Effector CD8-positive, alpha-beta T cell (primary cell): ENCODE results near the gene NOP14.
"Not testable (repeated sequence)": the region's sequence is repeated elsewhere in the genome, so short reads cannot be mapped to it uniquely, and the experiment has no call there.

ENCODE experiments used
- DNase-seq: peaks from one replicate; lab custom pipeline; 2025; lab: John Stamatoyannopoulos, UW

Gene NOP14

GRCh38 chr4:2931512-2932301 lies 31.5 kb downstream of the NOP14 start:
- no peak for DNase-seq

GRCh38 chr4:2930758-2931511 lies 32.3 kb downstream of the NOP14 start:
- DNase-seq, result no peak

DNA sequence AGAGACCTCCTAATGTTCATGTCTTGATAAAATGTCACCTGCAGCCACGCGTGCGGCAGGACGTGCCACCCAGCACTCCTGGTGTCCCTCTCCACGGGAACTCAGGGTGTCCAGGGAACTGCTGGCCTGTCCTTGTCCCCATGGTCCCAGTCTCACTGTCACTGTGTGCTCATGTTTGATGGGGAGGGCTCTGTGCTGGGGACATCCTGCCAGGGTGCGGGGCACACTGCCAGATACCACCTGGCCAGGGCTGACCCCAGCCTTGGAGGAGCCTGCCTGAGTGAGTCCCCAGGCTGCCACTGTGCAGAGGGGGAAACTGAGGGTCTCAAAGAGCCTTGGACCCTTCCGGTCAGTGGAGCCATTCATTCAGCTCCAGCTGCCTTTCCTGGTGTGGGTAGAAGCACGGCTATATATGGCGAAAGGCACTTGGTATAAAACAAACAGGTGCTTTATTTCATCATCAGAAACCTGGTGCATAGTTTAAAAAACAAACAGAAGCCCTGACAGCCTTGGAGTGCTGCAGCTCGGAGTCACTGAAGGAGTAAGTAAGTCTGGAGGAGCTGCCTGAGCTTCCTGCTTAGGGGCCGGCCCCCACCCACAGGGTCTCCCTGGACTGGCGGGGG lies 33.0 kb downstream of the NOP14 start:
- DNase-seq, result no peak

GRCh38 chr4:2929469-2929868 lies 33.7 kb downstream of the NOP14 start:
- DNase-seq, result no peak

DNA sequence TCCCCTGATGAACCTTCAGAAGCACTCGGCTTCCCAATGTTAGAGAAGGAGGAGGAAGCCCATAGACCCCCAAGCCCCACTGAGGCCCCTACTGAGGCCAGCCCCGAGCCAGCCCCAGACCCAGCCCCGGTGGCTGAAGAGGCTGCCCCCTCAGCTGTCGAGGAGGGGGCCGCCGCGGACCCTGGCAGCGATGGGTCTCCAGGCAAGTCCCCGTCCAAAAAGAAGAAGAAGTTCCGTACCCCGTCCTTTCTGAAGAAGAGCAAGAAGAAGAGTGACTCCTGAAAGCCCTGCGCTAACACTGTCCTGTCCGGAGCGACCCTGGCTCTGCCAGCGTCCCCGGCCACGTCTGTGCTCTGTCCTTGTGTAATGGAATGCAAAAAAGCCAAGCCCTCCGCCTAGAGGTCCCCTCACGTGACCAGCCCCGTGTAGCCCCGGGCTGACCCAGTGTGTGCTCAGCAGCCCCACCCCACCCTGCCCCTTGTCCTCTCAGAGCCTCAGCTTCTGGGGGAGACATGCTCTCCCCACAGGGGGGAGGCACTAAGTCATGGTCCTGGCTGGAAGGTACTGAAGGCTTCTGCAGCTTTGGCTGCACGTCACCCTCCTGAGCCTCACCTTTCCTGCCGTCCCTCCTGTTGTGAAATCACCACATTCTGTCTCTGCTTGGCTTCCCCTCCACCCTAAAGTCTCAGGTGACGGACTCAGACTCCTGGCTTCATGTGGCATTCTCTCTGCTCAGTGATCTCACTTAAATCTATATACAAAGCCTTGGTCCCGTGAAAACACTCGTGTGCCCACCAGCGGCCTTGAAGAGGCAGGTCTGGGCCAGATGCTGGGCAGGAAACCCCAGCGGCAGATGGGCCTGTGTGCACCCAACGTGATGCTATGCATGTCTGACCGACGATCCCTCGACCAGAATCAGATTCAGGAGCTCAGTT lies 34.7 kb downstream of the NOP14 start:
- DNase-seq, result no peak

DNA sequence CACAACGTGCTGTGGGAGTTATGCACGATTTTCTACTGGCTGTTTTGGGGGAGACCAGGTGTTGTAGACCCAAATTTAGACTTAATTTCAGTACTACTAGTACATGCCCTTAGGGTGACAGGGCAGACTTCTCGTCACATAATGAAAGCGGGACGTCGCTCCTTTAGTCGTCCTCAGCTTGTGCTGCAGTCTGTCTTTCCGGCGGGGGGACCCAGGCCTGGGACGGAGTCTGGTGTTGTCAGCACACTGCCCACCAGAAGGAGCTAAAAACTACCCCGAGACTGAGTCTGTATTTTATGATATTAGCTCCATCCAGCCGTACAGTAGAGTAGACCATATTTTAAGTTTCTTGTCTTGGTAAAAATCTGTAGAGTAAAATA lies 35.5 kb downstream of the NOP14 start:
- DNase-seq, result no peak

- no peak for DNase-seq
These were observed 36.0 kb downstream of the NOP14 start for GRCh38 chr4:2927016-2927695.

GRCh38 chr4:2925931-2926860 lies 37.0 kb downstream of the NOP14 start:
- no peak for DNase-seq

GRCh38 chr4:2925496-2925895 lies 37.7 kb downstream of the NOP14 start:
- no peak for DNase-seq

DNA sequence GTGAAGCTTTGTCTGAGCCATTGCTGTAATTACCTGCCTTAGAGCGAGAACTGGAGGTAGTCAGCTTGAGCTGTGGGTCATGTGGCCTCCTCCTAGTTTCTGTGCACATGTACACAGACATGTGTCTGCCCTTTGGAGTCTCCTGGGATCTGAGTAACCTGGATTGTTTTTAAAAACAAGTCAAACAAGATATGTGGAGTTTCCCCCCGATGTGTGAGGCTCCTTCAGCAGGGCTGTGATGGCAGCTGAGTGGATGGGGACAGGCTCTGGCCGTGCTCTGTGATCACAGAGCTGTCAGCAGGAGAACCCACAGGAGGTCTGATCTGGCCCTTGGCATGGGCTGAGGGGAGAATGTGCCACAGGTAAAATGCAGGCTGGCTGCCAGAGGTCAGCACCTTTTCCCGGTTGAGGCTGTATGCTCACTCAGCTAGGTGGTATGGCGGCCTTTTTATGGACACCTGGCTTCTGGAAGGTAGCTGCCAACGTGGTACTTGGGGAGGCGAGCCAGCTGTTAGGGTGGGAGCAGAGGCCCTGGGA lies 38.4 kb downstream of the NOP14 start:
- no peak for DNase-seq

GRCh38 chr4:2924286-2924685 lies 38.9 kb downstream of the NOP14 start:
- no peak for DNase-seq

GRCh38 chr4:2923668-2924173 lies 39.5 kb downstream of the NOP14 start:
- DNase-seq, result no peak

DNA sequence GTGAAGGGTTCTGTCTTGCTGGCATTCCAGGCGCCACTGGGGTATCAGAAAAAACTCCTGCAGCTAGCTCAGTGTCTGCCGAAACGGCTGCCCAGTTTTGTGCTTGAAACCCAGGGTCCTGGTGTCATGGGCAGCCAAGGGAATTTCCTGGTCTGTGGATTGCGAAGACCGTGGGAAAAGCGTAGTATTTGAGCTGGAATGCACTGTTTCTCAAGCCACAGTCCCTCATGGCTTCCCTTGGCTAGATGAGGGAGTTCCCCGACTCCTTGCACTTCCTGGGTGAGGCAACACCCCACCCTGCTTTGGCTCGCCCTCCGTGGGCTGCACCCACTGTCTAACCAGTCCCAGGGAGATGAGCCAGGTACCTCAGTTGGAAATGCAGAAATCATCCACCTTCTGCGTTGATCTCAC lies 40.1 kb downstream of the NOP14 start:
- no peak for DNase-seq

GRCh38 chr4:2922453-2923101 lies 40.6 kb downstream of the NOP14 start:
- not testable (repeated sequence) for DNase-seq

- DNase-seq, result not testable (repeated sequence)
These were observed 44.5 kb downstream of the NOP14 start for GRCh38 chr4:2918714-2919113.

GRCh38 chr4:2918300-2918699 lies 44.9 kb downstream of the NOP14 start:
- DNase-seq, result not testable (repeated sequence)

GRCh38 chr4:2916696-2917095 lies 46.5 kb downstream of the NOP14 start:
- not testable (repeated sequence) for DNase-seq

DNA sequence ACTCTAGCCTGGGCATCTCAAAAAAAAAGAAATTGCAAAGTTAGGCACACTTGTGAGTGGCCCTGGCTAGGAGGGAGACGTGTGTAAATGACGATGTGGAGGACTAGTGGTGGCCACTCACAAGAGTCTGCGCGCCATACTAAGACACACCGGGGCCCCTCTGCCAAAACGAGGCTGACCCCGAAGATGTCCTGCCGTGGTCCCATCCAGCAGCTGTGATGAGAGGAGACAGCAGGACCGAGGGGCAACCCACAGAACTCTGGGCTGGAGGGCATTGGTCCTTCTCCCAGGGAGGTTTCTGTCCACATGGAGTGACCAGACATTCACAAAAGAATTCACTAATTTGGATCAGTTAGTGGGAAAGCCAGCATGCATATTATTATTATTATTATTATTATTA lies 47.4 kb downstream of the NOP14 start:
- no peak for DNase-seq
